Activated naive CD8-positive, alpha-beta T cell treated with anti-CD3 and anti-CD28 coated beads for 36 hours (primary cell): Measurements from ENCODE around the gene BTG4. TPM values are rescaled to one million over a fixed set of nuclear protein-coding genes. Genes with fewer than 3 reads are reported as not detected.

Experiments used
- DNase-seq: peaks from one replicate; pipeline ENCODE4 v3.0.0; 2021
- H3K27ac Mint-ChIP-seq: one replicate; pipeline ENCODE4 v1.8.0; 2022; ENCODE audit warnings: mild to moderate bottlenecking, moderate library complexity, mixed read lengths
- H3K27me3 Mint-ChIP-seq: one replicate; pipeline ENCODE4 v1.8.0; 2022; ENCODE audit warnings: mild to moderate bottlenecking, mixed read lengths
- H3K36me3 Mint-ChIP-seq: one replicate; pipeline ENCODE4 v1.8.0; 2021; ENCODE audit warnings: mild to moderate bottlenecking, mixed read lengths
- H3K4me1 Mint-ChIP-seq: one replicate; pipeline ENCODE4 v1.8.0; 2021; ENCODE audit warnings: mixed read lengths
- H3K4me3 Mint-ChIP-seq: one replicate; pipeline ENCODE4 v1.8.0; 2022; ENCODE audit warnings: mild to moderate bottlenecking, moderate library complexity, mixed read lengths
- H3K9me3 Mint-ChIP-seq: one replicate; pipeline ENCODE4 v1.8.0; 2022; ENCODE audit warnings: mixed read lengths
- total RNA-seq, 2 experiments: library from RNA; stranded (reverse); gene quantifications; one replicate each; pipeline ENCODE4 v1.2.3, GENCODE V29; 2021

The BTG4 gene
- total RNA-seq, 2 experiments from 2014 or later, result 0.30 to 0.62 TPM

DNA sequence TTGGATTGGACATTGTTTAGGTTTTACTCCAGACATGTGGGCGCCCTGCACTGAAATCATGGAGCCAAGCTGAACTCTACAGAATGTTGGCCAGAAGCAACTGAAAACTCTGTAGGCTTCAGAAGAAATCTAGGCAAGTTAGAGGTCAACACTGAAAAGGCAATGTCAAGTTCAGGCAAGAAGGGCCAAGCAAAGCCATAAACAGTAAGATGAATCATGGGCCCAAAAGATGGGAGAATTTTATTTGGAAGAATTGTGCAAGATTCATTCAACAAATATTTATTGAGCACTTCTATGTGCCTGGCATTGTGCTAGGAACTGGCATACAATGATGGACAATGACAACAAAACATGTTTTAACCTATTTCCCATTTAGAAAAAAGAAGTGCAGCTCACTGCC lies 13.3 kb upstream of the BTG4 start:
- Mint-ChIP-seq H3K4me1 (peaks cover 75% of the 10 kb centered on the region), H3K4me3 (peak overlapping the region; percentile 58)

DNA sequence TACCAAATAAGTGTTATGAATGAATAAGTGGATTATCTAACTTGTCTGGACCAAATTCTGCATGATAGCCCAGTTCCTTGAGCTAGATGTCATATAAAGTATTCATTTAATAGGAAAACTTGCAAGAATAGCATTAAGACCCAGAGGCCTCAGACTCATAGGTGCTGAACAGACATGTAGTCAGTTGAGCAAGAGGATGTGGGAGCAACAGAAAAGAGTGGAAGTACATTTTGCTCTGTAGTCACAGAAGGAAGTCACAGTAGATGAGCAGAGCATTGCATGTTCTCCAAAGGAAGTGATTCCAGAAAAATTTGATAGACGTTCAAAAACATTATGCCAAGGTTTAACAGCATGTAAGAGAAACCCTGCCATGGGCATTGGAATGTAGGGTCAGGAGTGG lies 11.9 kb upstream of the BTG4 start:
- peaks cover 5% of the 10 kb centered on the region for H3K36me3 Mint-ChIP-seq
- no peak overlapping the region for H3K4me3 Mint-ChIP-seq
- peak overlapping the region; percentile 4 for H3K27ac Mint-ChIP-seq
- DNase-seq, result no peak
- no peaks in the 10 kb centered on the region for H3K9me3 Mint-ChIP-seq
- H3K27me3 Mint-ChIP-seq, result no peaks in the 10 kb centered on the region
- H3K4me1 Mint-ChIP-seq, result peaks cover 71% of the 10 kb centered on the region

More for the DNA sequence above, 13.3 kb upstream of the BTG4 start:
- H3K27me3 Mint-ChIP-seq, result no peaks in the 10 kb centered on the region
- H3K9me3 Mint-ChIP-seq, result no peaks in the 10 kb centered on the region
- H3K36me3 Mint-ChIP-seq, result peaks cover 5% of the 10 kb centered on the region
- H3K27ac Mint-ChIP-seq, result peak overlapping the region; percentile 93
- no peak for DNase-seq

DNA sequence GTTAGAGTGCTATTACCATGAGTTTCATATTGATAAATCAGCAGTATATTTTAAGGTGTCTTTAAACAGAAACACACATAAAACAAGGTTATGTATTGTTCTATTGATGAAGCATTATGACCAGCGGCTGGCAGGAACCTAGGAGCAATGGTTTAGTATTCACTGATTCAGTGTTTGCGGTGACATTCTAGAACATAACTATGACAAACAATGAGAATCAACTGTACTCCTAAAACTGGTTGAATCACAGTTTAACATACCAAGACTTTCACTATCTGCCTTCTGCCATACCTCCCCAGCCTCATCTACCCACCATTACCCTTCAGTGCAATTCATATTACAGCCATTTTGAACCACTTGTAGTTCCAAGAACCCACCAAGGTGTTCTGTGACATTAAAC lies 11.2 kb upstream of the BTG4 start:
- peaks cover 3% of the 10 kb centered on the region for H3K36me3 Mint-ChIP-seq
- no peaks in the 10 kb centered on the region for H3K27me3 Mint-ChIP-seq
- no peak for DNase-seq
- peak overlapping the region; percentile 10 for H3K27ac Mint-ChIP-seq
- H3K4me1 Mint-ChIP-seq, result peaks cover 70% of the 10 kb centered on the region
- no peaks in the 10 kb centered on the region for H3K9me3 Mint-ChIP-seq
- H3K4me3 Mint-ChIP-seq, result no peak overlapping the region

DNA sequence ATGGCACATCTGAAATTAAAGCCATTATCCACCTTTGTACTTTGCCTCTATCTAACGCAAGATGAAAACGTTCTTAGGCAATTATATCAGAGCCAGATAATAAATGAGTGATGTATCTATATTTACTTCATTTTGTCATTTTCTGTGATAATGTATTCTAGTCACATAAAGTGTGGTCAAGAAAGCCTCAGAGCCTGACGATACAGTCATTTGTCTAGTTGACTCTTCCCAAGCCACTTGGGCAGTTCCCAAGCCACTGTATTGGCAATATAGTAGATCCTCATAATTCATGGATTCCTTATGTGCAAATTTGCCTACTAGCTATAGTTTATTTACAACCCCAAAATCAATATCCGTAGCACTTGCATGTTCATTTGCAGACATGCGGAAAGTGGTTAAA lies 10.2 kb upstream of the BTG4 start:
- Mint-ChIP-seq H3K4me1 (peaks cover 66% of the 10 kb centered on the region), H3K27me3 (no peaks in the 10 kb centered on the region), H3K4me3 (no peak overlapping the region), H3K9me3 (no peaks in the 10 kb centered on the region), H3K36me3 (peaks cover 3% of the 10 kb centered on the region), H3K27ac (no peak overlapping the region)
- no peak for DNase-seq

DNA sequence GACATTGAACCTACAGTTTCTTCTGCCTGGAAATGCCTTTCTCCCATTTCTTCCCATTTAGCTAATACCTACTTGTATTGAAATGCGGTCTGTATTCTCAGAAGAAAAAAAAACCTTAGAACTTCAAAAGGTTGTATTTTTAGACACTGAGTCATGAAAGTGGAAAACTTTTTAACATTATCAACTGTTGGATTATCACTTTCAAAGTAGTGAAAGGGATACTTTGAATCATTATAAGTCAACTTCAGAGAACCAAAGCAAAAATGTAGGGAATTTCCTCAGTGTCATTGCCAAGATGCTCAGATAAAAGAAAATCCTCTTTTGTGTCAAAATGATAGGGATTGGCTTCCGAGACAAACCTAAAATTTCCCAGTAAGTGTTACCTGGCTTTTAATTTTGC lies 8.9 kb upstream of the BTG4 start:
- Mint-ChIP-seq H3K27me3 (no peaks in the 10 kb centered on the region), H3K36me3 (peaks cover 3% of the 10 kb centered on the region), H3K4me1 (peaks cover 57% of the 10 kb centered on the region), H3K4me3 (peak overlapping the region; percentile 16), H3K27ac (peak overlapping the region; percentile 62), H3K9me3 (no peaks in the 10 kb centered on the region)
- no peak for DNase-seq

DNA sequence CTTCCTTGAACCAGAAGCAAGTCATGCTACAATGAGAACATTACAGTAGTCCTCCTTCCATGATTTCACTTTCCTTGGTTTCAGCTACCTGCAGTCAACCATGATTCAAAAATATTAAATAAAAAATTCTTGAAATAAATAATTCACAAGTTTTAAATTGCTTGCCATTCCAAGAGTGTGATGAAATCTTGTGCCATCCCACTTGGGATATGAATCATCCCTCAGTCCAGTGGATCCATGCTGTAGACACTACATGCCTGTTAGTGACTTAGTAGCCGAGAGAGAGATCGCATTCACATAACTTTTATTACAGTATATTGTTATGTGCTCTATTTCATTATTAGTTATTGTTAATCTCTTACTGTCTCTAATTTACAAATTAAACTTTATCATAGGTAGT lies 8.4 kb upstream of the BTG4 start:
- Mint-ChIP-seq H3K4me3 (peak overlapping the region; percentile 16), H3K36me3 (peaks cover 3% of the 10 kb centered on the region), H3K27me3 (no peaks in the 10 kb centered on the region), H3K27ac (peak overlapping the region; percentile 62), H3K9me3 (no peaks in the 10 kb centered on the region), H3K4me1 (peaks cover 51% of the 10 kb centered on the region)
- no peak for DNase-seq

DNA sequence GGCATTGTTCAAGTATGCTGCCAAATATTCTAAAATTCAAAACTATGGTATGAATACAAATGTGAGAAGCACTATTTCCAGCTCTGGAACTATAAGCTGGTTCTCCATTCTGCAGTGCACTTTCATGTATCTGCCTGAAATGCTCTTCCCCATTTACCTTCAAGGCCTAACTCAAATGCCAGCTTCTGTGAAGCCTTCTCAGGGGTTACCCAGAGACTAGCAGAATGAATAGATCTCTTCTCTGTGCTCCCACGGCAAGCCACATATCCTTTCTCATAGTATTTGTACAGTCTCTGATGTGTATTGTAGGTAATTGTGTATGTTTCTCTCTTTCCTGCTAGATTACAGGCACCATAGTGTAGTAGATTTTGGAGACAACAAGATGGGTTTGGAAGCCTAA lies 6.5 kb upstream of the BTG4 start:
- H3K36me3 Mint-ChIP-seq, result no peaks in the 10 kb centered on the region
- no peak overlapping the region for H3K27ac Mint-ChIP-seq
- H3K4me3 Mint-ChIP-seq, result no peak overlapping the region
- H3K4me1 Mint-ChIP-seq, result peaks cover 43% of the 10 kb centered on the region
- H3K9me3 Mint-ChIP-seq, result no peaks in the 10 kb centered on the region
- peaks cover 19% of the 10 kb centered on the region for H3K27me3 Mint-ChIP-seq
- no peak for DNase-seq

GRCh38 chr11:111515591-111515990 lies 3.4 kb upstream of the BTG4 start:
- no peaks in the 10 kb centered on the region for H3K36me3 Mint-ChIP-seq
- no peaks in the 10 kb centered on the region for H3K9me3 Mint-ChIP-seq
- H3K4me3 Mint-ChIP-seq, result no peak overlapping the region
- no peak for DNase-seq
- H3K27me3 Mint-ChIP-seq, result peaks cover 44% of the 10 kb centered on the region
- H3K27ac Mint-ChIP-seq, result no peak overlapping the region
- peaks cover 33% of the 10 kb centered on the region for H3K4me1 Mint-ChIP-seq

GRCh38 chr11:111514216-111515031 lies 2.2 kb upstream of the BTG4 start, which contains the start of gene HOATZ:
HOATZ (plus strand) TSS chr11:111514778; CDS start chr11:111514785, 7 bp downstream.
- H3K27ac Mint-ChIP-seq, result no peak within 1 kb of the TSS
- H3K4me3 Mint-ChIP-seq, result peak within 1 kb of the TSS; percentile 67
- H3K4me1 Mint-ChIP-seq, result peaks cover 30% of the 10 kb centered on the region
- no peaks in the 10 kb centered on the region for H3K36me3 Mint-ChIP-seq
- DNase-seq, result peak; percentile 22
- H3K27me3 Mint-ChIP-seq, result peaks cover 51% of the 10 kb centered on the region
- no peaks in the 10 kb centered on the region for H3K9me3 Mint-ChIP-seq

DNA sequence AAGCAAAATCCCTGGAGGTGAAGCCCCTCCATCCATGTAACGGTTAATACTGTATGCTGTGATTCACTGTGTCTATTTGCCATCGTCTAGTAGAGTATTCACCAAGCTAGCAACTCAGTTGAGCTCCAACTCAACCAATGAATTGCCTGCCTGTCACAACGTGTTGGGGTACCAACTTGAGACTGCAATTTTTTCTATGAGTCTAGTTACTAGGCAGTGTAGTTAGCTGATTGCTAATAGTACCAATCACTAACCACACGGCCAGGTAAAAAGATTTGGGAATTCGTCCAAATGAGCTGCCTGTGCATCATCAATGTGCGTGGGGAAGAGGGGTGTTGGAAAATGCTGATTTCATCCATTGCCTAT lies 1.0 kb upstream of the BTG4 start:
- Mint-ChIP-seq H3K27ac (no peak overlapping the region), H3K4me1 (peaks cover 21% of the 10 kb centered on the region), H3K27me3 (peaks cover 51% of the 10 kb centered on the region), H3K4me3 (peak overlapping the region; percentile 30), H3K36me3 (no peaks in the 10 kb centered on the region), H3K9me3 (no peaks in the 10 kb centered on the region)
- DNase-seq, result no peak

GRCh38 chr11:111510311-111510710 lies 1.9 kb downstream of the BTG4 start:
- Mint-ChIP-seq H3K36me3 (no peaks in the 10 kb centered on the region), H3K4me1 (peaks cover 18% of the 10 kb centered on the region), H3K9me3 (no peaks in the 10 kb centered on the region), H3K27me3 (peaks cover 66% of the 10 kb centered on the region), H3K27ac (no peak overlapping the region), H3K4me3 (no peak overlapping the region)
- no peak for DNase-seq

GRCh38 chr11:111502611-111503010 lies 9.6 kb downstream of the BTG4 start:
- peaks cover 45% of the 10 kb centered on the region for H3K27me3 Mint-ChIP-seq

DNA sequence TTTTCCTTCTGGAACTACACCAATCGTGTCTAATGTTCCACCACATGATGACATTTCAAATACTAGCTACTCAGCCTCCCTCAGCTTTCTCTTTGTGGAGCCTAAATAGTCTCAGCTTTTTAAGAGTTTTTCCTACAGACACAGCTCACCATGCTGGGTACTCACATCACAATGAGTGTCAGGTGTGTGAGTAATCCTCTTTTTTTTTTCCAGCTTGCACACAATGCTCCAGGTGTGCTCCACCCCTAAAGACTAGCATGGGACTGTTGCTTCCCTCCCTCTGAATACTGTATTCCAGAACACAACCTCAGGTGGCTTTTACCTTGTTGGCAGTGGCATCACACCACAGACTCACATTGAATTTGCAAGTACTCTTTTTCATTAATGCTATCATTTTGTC lies 11.7 kb downstream of the BTG4 start:
- DNase-seq, result no peak
- Mint-ChIP-seq H3K9me3 (no peaks in the 10 kb centered on the region), H3K27me3 (peaks cover 43% of the 10 kb centered on the region), H3K4me3 (no peak overlapping the region), H3K4me1 (no peaks in the 10 kb centered on the region), H3K36me3 (no peaks in the 10 kb centered on the region), H3K27ac (no peak overlapping the region)

More at GRCh38 chr11:111502611-111503010, 9.6 kb downstream of the BTG4 start:
- DNase-seq, result no peak
- Mint-ChIP-seq H3K36me3 (no peaks in the 10 kb centered on the region), H3K4me3 (no peak overlapping the region), H3K27ac (no peak overlapping the region), H3K4me1 (no peaks in the 10 kb centered on the region), H3K9me3 (no peaks in the 10 kb centered on the region)

DNA sequence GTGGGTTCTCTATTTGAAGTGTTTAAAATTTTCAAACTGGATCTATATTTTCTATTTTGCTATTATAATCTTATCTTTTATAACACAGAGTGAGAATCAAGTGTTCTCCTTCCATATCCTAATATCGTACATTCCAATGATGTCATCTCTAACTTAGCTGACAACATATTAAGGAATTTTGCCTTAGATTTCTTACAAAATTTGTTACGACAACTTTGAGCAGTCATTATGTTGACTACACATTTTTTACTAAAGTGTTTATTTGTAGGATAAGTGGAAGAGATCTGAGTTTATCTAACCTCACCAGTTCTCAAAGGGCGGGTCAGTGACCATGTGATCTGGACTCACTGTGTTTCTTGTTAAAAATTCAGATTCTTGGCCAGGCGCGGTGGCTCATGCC lies 12.7 kb downstream of the BTG4 start:
- no peak for DNase-seq
- Mint-ChIP-seq H3K4me1 (no peaks in the 10 kb centered on the region), H3K4me3 (no peak overlapping the region), H3K9me3 (no peaks in the 10 kb centered on the region), H3K27me3 (peaks cover 45% of the 10 kb centered on the region), H3K27ac (no peak overlapping the region), H3K36me3 (no peaks in the 10 kb centered on the region)

DNA sequence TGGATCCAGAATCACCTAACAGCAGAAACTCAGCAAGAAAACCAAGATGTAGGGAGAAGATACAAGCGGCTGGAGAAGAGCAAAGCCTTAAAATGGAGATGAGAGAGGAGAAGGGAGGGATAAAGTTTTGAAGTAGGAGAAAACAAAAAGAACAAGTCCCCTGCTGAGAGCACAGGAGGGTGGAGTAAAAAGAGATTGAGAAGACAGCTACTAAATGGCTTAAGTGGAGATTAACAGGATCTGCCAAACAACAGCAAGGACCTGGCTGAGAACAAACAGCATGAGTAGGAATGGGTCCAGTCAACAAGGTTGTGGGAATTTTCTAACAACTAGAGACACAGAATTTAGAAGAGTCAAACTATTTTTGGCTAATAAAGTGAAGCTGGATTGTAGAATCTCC lies 18.1 kb downstream of the BTG4 start:
- Mint-ChIP-seq H3K27me3 (peaks cover 28% of the 10 kb centered on the region), H3K27ac (no peak overlapping the region), H3K9me3 (no peaks in the 10 kb centered on the region), H3K4me3 (no peak overlapping the region), H3K4me1 (no peaks in the 10 kb centered on the region), H3K36me3 (no peaks in the 10 kb centered on the region)
- no peak for DNase-seq

- no peak overlapping the region for H3K27ac Mint-ChIP-seq
- no peaks in the 10 kb centered on the region for H3K4me1 Mint-ChIP-seq
- no peak overlapping the region for H3K4me3 Mint-ChIP-seq
- peaks cover 21% of the 10 kb centered on the region for H3K27me3 Mint-ChIP-seq
- no peaks in the 10 kb centered on the region for H3K36me3 Mint-ChIP-seq
- no peak for DNase-seq
- peaks cover 12% of the 10 kb centered on the region for H3K9me3 Mint-ChIP-seq
Observed at GRCh38 chr11:111490496-111490895, 21.7 kb downstream of the BTG4 start.
